HG02885 (cell line): Measurements from ENCODE around the gene RFC1.

ENCODE experiments used
- ATAC-seq: cut with Tn5 transposase; IDR thresholded peaks from one replicate; pipeline ENCODE4 v1.9.1; 2021; ENCODE audit warnings: mild to moderate bottlenecking; ENCODE audit not compliant: unreplicated experiment, poor library complexity

Gene RFC1

DNA sequence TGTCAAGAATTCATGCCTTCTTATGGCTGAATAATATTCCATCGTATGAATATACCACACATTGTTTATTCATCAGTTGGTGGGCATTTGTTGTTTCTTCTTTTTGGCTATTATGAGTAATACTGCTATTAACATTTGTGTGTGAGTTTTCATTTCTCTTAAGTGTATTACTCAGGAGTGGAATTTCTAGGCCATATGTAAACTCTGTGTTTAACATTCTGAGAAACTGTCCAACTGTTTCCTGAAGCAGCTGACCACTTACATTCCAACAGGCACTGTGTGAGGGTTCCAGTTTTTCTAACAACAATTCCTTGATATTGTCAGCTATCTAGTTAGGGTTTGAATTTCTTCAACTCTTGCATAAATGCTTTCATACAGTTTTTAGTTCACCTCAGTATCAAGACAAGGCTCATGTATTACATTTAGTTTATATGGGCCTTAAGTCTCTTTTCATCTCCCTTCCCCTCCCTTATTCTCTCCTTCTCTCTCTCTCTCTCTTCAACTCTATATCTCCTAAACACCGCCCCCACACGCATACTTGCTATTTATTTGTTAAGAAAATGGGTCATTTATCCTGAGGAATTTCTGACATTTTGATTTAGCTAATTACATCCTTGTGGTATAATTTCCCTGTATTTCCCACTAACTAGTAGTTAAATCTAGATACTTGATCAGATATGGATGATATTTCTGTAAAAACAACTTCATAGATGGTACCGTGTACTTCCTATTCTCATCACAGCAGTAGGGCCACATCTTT is 106.4 kb downstream of the RFC1 start:
- no peak for ATAC-seq

DNA sequence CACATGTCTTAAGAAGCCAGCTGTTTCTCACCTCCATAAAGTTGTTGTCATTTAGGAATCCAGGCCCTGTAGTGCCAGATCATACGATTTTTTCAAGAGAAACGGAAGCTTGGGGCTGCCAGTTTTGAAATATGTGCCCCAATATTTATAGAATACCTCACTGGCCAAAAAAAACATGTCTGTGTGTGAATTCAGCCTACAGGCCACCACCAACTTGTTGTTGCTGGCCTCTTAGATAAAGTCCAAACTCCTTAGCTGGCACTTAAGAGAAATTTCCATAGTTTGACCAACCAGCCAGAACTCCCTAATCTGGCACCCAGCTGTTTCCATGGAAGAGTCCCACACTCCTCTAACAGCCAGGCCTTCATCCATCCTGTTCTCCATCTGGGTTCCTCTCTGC is 109.7 kb downstream of the RFC1 start:
- no peak for ATAC-seq

DNA sequence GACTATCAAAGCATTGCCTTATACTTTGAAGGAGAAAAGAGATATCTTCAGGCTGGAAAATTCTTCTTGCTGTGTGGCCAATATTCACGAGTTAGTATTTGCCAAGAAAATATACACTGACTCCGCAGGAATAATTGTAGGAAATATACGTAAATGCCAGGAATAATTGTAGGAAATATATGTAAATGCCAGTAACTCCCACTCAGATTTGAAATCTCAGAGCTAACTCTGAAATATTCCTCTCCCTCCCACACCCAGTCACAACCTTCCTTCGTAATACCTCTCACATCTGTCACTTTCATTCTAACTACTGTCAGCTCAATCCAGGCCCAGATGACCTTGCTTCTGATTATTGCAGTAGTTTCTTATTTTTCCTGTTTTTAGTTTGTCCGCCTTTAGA is 110.3 kb downstream of the RFC1 start:
- no peak for ATAC-seq

DNA sequence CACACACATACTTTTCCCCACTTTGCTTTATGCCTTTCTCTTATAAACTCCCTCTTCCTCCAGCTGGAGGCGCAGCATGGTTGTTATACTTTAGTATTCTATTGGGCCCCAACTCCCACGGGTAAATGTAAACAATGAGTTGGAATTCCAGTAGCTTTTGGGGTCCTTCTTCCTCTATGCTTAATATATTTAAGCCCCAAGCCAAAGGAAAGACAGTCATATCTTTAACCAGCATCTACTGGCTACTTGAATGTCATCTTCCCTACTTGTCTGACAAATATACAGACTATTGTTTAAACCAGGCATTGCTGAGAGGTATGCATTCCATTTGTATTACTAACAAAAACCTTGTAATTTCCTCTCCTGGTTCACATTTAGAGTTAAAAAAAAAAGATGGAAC is 110.9 kb downstream of the RFC1 start:
- no peak for ATAC-seq

DNA sequence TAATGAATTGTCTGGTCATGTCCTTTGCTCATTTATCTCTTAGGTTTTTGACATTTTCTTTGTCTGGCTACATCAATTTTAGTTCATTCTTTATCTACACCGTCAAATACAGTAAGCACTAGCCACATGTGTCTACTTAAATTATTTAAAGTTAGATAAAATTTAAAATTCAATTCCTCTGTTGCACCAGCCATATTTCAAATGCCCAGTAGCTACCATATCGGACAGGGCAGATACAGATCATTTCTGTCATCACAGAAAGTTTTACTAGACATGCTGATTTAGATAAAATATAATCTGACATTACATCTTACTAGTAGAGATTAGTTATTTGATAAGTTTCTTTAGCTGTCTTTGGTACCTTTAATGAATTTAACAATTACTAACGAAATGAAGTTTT is 122.7 kb downstream of the RFC1 start:
- ATAC-seq = no peak
